GM18858 (cell line): Measurements from ENCODE around the gene ESF1.

Source experiments
- ATAC-seq: cut with Tn5 transposase; IDR thresholded peaks from one replicate; pipeline ENCODE4 v1.9.1; 2021; ENCODE audit not compliant: unreplicated experiment

The ESF1 gene

GRCh38 chr20:13684566-13685222 is 100.0 kb downstream of the ESF1 start:
- ATAC-seq, result peak; percentile 71

GRCh38 chr20:13683833-13684232 is 100.9 kb downstream of the ESF1 start:
- ATAC-seq, result no peak

- peak; percentile 90 for ATAC-seq
These were observed 103.2 kb downstream of the ESF1 start for GRCh38 chr20:13681248-13682125.

GRCh38 chr20:13678944-13679343 is 105.8 kb downstream of the ESF1 start:
- ATAC-seq, result no peak

- no peak for ATAC-seq
These were observed 107.5 kb downstream of the ESF1 start for GRCh38 chr20:13677241-13677640.

- no peak for ATAC-seq
These were observed 108.0 kb downstream of the ESF1 start for GRCh38 chr20:13676682-13677081.

- no peak for ATAC-seq
These were observed 112.0 kb downstream of the ESF1 start for GRCh38 chr20:13672690-13673089.

- no peak for ATAC-seq
These were observed 112.8 kb downstream of the ESF1 start for GRCh38 chr20:13671916-13672378.

GRCh38 chr20:13671512-13671911 is 113.2 kb downstream of the ESF1 start:
- ATAC-seq, result no peak

GRCh38 chr20:13670160-13670559 is 114.6 kb downstream of the ESF1 start:
- no peak for ATAC-seq

GRCh38 chr20:13665709-13666395 is 118.9 kb downstream of the ESF1 start:
- ATAC-seq, result no peak
